H1 (cell line): ENCODE data around the gene PAN2. TPM values are rescaled to one million over a fixed set of nuclear protein-coding genes. Genes with fewer than 3 reads are reported as not detected.
A peak's percentile ranks its signal among the peaks of the same experiment; 100 is the strongest.

Experiments
- ASH2L ChIP-seq: fragments of 200-600, 300-600 bp; sonication (generic); IDR thresholded peaks from one replicate; pipeline ENCODE4 v1.7.1; 2017; ENCODE audit warnings: low read length
- ATF2 ChIP-seq: IDR thresholded peaks from 2 replicates; pipeline ENCODE4 v1.6.1; 2012; ENCODE audit warnings: low read length, inconsistent platforms
- ATF3 ChIP-seq: IDR thresholded peaks from 2 replicates; pipeline ENCODE4 v1.6.1; 2011; ENCODE audit warnings: low read depth, mild to moderate bottlenecking, low read length; ENCODE audit not compliant: insufficient read depth
- BRCA1 ChIP-seq: IDR thresholded peaks from 2 replicates; pipeline ENCODE4 v1.6.1; 2012; ENCODE audit warnings: low read depth, low read length, improper control_type of control experiment
- E2F6 ChIP-seq: IDR thresholded peaks from 2 replicates; pipeline ENCODE4 v1.6.1; 2012; ENCODE audit warnings: inconsistent platforms
- EZH2 ChIP-seq: fragments of 200-600 bp; sonication (generic); IDR thresholded peaks from 2 replicates; pipeline ENCODE4 v1.7.1; 2012; ENCODE audit warnings: low read depth, mild to moderate bottlenecking, moderate library complexity, low read length, inconsistent platforms; ENCODE audit not compliant: severe bottlenecking
- GABPA ChIP-seq: IDR thresholded peaks from 2 replicates; pipeline ENCODE4 v1.6.1; 2011; ENCODE audit warnings: mild to moderate bottlenecking, low read length, moderate library complexity, borderline replicate concordance; ENCODE audit not compliant: insufficient read depth
- KDM1A ChIP-seq: fragments of 200-600, 300-600 bp; sonication (generic); IDR thresholded peaks from 2 replicates; pipeline ENCODE4 v1.7.1; 2016; ENCODE audit warnings: mild to moderate bottlenecking, low read length, borderline replicate concordance
- MAFK ChIP-seq: IDR thresholded peaks from 2 replicates; pipeline ENCODE4 v1.6.1; 2012; ENCODE audit warnings: low read depth, mild to moderate bottlenecking, improper control_type of control experiment, low read length
- NRF1 ChIP-seq: IDR thresholded peaks from 2 replicates; pipeline ENCODE4 v1.6.1; 2011; ENCODE audit warnings: mild to moderate bottlenecking, low read depth, low read length, improper control_type of control experiment
- POLR2AphosphoS5 ChIP-seq: IDR thresholded peaks from 2 replicates; pipeline ENCODE4 v1.6.1; 2011; ENCODE audit warnings: low read depth, low read length
- RAD21 ChIP-seq, 2 experiments: IDR thresholded peaks in 1 of 2; conservative IDR thresholded peaks in 1 of 2; 2 replicates each; pipeline ENCODE4 v1.6.1; 2011; ENCODE audit warnings: low read depth in 2 of 2, low read length in 2 of 2, improper control_type of control experiment in 1 of 2, inconsistent platforms in 1 of 2, mild to moderate bottlenecking in 1 of 2, moderate library complexity in 1 of 2
- RBBP5 ChIP-seq: IDR thresholded peaks from 2 replicates; pipeline ENCODE4 v1.7.1; 2012; ENCODE audit warnings: low read depth, mild to moderate bottlenecking, inconsistent platforms, low read length, moderate library complexity, borderline replicate concordance
- SIRT6 ChIP-seq: IDR thresholded peaks from one replicate; pipeline ENCODE4 v1.7.1; 2012; ENCODE audit warnings: low read length, inconsistent platforms
- SP1 ChIP-seq: IDR thresholded peaks from 2 replicates; pipeline ENCODE4 v1.6.1; 2011; ENCODE audit warnings: low read depth, low read length
- SP4 ChIP-seq: IDR thresholded peaks from 2 replicates; pipeline ENCODE4 v1.6.1; 2012; ENCODE audit warnings: low read length, inconsistent platforms
- polyA plus RNA-seq, 7 experiments: library from polyadenylated mRNA; depleted of rRNA in 3 of 7; stranded (reverse) in 5 of 7; unstranded in 2 of 7; fragments of >200 nt in 5 of 7; fragments of 200-250 nt in 2 of 7; gene quantifications; 1 replicate in 5 of 7; 2 replicates in 1 of 7; 4 replicates in 1 of 7; pipeline versions ENCODE4 v1.2.1 to v1.2.3, GENCODE V29; 2011 to 2013; ENCODE audit warnings: missing spikeins in 2 of 7, mixed read lengths in 2 of 7
- total RNA-seq: library from RNA; stranded (reverse); fragmentation: NEBNext Ultra II Directional; extraction: Animal tissue kit (Norgen Biotek cat#: 25700); gene quantifications from 2 replicates; pipeline ENCODE4 v1.2.1, GENCODE V29; 2021
- TF ChIP-seq, protein P1 (sequence below), 3 experiments: IDR thresholded peaks; 1 replicate in 2 of 3; 2 replicates in 1 of 3; pipeline versions ENCODE4 v1.5.1 to v1.6.1; 2011; ENCODE audit warnings: low read length in 3 of 3, mild to moderate bottlenecking in 3 of 3, inconsistent platforms in 2 of 3, low read depth in 1 of 3, moderate library complexity in 1 of 3; ENCODE audit not compliant: insufficient read depth in 1 of 3; ENCODE audit errors: control extremely low read depth in 1 of 3

Gene PAN2
- total and polyA plus RNA-seq, 2 of the 8 experiments (the other 6 are each of a cell fraction or from before 2014, with no cell fraction given): 29.6 to 36.7 TPM

DNA sequence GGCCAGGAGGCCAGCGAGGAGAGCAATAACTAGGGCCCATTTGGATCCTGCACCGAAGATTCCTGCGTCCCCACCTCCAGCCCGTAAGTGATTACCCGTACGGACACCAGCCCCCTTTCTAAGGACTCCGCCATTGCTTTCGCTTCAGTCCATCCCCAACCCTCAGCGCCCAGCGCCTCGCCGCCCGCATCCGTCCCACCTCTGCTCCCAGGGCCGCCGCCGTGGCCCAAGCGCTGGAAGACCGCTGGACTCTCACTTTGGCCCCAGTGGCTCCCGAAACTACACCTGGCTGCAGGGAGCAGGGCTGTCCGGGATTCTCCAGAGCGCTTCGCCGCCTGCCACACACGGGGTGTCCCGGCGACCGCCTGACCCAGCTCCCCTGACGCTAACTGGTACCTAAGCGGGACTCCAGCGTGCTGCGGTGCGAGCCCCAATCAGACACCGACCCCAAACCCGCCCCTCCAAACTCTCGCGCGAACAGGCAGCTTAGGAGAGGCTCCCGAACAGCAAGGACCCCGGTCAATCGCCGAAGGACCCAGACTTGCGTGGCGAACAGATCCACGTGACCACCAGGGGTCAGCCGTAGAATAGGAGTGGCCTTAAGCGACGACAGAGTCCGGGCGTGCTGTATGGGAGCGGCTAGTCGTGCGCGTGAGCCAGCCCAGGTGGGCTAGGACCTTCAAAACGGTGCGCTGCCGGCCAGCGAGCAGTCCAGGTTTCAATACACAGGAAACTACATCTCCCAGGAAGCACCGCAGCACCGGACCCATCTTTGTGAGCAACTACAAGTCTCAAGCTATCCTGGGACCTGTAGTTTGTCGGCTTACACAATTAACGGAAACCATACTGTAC is 18.0 kb downstream of the PAN2 start, which contains the start of gene CNPY2 (continued):
- TF ChIP-seq KDM1A: no peak
- no peak for TF ChIP-seq SIRT6
- TF ChIP-seq MAFK: no peak
- peak; percentile 63 for TF ChIP-seq ASH2L
- peak; percentile 37 to 44; a peak in 3 of 4 replicates for TF ChIP-seq RAD21 (IDR thresholded peaks at IDR 0.05 in 1 of 2, conservative IDR thresholded peaks at IDR 0.05 in 1 of 2; ENCODE audit: low read depth in 2 of 2, low read length in 2 of 2)
- TF ChIP-seq ATF3: 0 out of 2 replicates have a peak, but pooled peaks have one; percentile 2
- no peak for TF ChIP-seq NRF1
- 0 out of 2 replicates have a peak, but pooled peaks have one; percentile 35 for TF ChIP-seq ATF2
- TF ChIP-seq SP1: peak; percentile 68
- peak; percentile 89; the same call in 1 of the 2 replicates for TF ChIP-seq POLR2AphosphoS5
- TF ChIP-seq, protein P1, sequence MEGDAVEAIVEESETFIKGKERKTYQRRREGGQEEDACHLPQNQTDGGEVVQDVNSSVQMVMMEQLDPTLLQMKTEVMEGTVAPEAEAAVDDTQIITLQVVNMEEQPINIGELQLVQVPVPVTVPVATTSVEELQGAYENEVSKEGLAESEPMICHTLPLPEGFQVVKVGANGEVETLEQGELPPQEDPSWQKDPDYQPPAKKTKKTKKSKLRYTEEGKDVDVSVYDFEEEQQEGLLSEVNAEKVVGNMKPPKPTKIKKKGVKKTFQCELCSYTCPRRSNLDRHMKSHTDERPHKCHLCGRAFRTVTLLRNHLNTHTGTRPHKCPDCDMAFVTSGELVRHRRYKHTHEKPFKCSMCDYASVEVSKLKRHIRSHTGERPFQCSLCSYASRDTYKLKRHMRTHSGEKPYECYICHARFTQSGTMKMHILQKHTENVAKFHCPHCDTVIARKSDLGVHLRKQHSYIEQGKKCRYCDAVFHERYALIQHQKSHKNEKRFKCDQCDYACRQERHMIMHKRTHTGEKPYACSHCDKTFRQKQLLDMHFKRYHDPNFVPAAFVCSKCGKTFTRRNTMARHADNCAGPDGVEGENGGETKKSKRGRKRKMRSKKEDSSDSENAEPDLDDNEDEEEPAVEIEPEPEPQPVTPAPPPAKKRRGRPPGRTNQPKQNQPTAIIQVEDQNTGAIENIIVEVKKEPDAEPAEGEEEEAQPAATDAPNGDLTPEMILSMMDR (IDR thresholded peaks at IDR 0.05; ENCODE audit: control extremely low read depth in 1 of 3, insufficient read depth in 1 of 3, low read depth in 1 of 3, low read length in 3 of 3): peak; percentile 20 to 44 (median 28)
- TF ChIP-seq EZH2: no peak
- no peak for TF ChIP-seq RBBP5
- peak; percentile 70; the same call in 1 of the 2 replicates for TF ChIP-seq GABPA
- peak; percentile 54; the same call in 1 of the 2 replicates for TF ChIP-seq E2F6
- TF ChIP-seq SP4: peak; percentile 96
- TF ChIP-seq BRCA1: peak; percentile 83
